GM19328 (cell line): ENCODE results near the gene TRAPPC2.

Experiments
- ATAC-seq: cut with Tn5 transposase; IDR thresholded peaks from one replicate; pipeline ENCODE4 v1.9.1; 2021; ENCODE audit warnings: mild to moderate bottlenecking, moderate library complexity; ENCODE audit not compliant: unreplicated experiment

The TRAPPC2 gene

GRCh38 chrX:13734278-13735172 is at the start of gene TRAPPC2, which contains the start of gene OFD1:
Gene TRAPPC2 (minus strand): TSS chrX:13734620. CDS start chrX:13719963, 14,657 bp downstream.
Gene OFD1 (plus strand): TSS chrX:13734748. CDS start chrX:13735072, 324 bp downstream.
- ATAC-seq, result peak; percentile 93

GRCh38 chrX:13780868-13781427 is 46.5 kb upstream of the TRAPPC2 start:
- no peak for ATAC-seq

GRCh38 chrX:13778916-13779315 is 44.5 kb upstream of the TRAPPC2 start:
- ATAC-seq, result no peak

- no peak for ATAC-seq
These were observed 42.0 kb upstream of the TRAPPC2 start for GRCh38 chrX:13776387-13776786.

GRCh38 chrX:13775837-13776236 is 41.4 kb upstream of the TRAPPC2 start:
- ATAC-seq, result no peak

GRCh38 chrX:13774696-13775095 is 40.3 kb upstream of the TRAPPC2 start:
- ATAC-seq, result no peak

GRCh38 chrX:13770013-13770535 is 35.7 kb upstream of the TRAPPC2 start:
- no peak for ATAC-seq

- no peak for ATAC-seq
These were observed 34.5 kb upstream of the TRAPPC2 start for GRCh38 chrX:13768939-13769338.

GRCh38 chrX:13764765-13765164 is 30.3 kb upstream of the TRAPPC2 start:
- no peak for ATAC-seq

- ATAC-seq, result no peak
These were observed 29.9 kb upstream of the TRAPPC2 start for GRCh38 chrX:13764281-13764680.

- ATAC-seq, result no peak
These were observed 29.1 kb upstream of the TRAPPC2 start for GRCh38 chrX:13763489-13763888.

GRCh38 chrX:13761606-13762414 is 27.4 kb upstream of the TRAPPC2 start:
- peak; percentile 35 for ATAC-seq

GRCh38 chrX:13760426-13760825 is 26.0 kb upstream of the TRAPPC2 start:
- ATAC-seq, result no peak

GRCh38 chrX:13759152-13759718 is 24.8 kb upstream of the TRAPPC2 start:
- ATAC-seq, result peak; percentile 65

- ATAC-seq, result no peak
These were observed 22.0 kb upstream of the TRAPPC2 start for GRCh38 chrX:13756381-13756780.

GRCh38 chrX:13755254-13755653 is 20.8 kb upstream of the TRAPPC2 start:
- no peak for ATAC-seq

- ATAC-seq, result no peak
These were observed 20.3 kb upstream of the TRAPPC2 start for GRCh38 chrX:13754765-13755164.

- ATAC-seq, result no peak
These were observed 18.2 kb upstream of the TRAPPC2 start for GRCh38 chrX:13752646-13753045.

- no peak for ATAC-seq
These were observed 17.7 kb upstream of the TRAPPC2 start for GRCh38 chrX:13752141-13752540.

GRCh38 chrX:13750812-13751211 is 16.4 kb upstream of the TRAPPC2 start:
- ATAC-seq, result no peak

GRCh38 chrX:13750204-13750603 is 15.8 kb upstream of the TRAPPC2 start:
- no peak for ATAC-seq
